ENCODE results near the gene CCDC154. TPM values are rescaled to one million over a fixed set of nuclear protein-coding genes. Genes with fewer than 3 reads are reported as not detected.

The CCDC154 gene
- total RNA-seq, 1 donor from 2014 or later: under 0.01 TPM

- DNase-seq (ENCODE audit: low read depth): peak; percentile 4
- no peak for FAIRE-seq
- Histone ChIP-seq H3K4me3 (ENCODE audit: low read depth, low read length) (no peak overlapping the region), H3K27me3 (ENCODE audit: control insufficient read depth, insufficient read depth, low read length) (no peaks in the 10 kb centered on the region), H3K36me3 (ENCODE audit: control insufficient read depth, insufficient read depth, low read length) (no peaks in the 10 kb centered on the region)
- TF ChIP-seq CTCF (IDR thresholded peaks at IDR 0.05; ENCODE audit: insufficient read depth, low read length, severe bottlenecking): no peak
These were observed 27.8 kb downstream of the CCDC154 start for GRCh38 chr16:1416521-1416941.

GRCh38 chr16:1414532-1415260, 29.7 kb downstream of the CCDC154 start, which contains the start of gene UNKL:
Gene UNKL (minus strand): TSS chr16:1414704. CDS start chr16:1414691, 13 bp downstream.
- FAIRE-seq (no peak), DNase-seq (ENCODE audit: low read depth) (no peak)
- peak within 1 kb of the TSS; percentile 88 for H3K4me3 ChIP-seq (ENCODE audit: low read depth, low read length)
- H3K36me3 ChIP-seq (ENCODE audit: control insufficient read depth, insufficient read depth, low read length): no peaks in the 10 kb centered on the region
- no peak for TF ChIP-seq CTCF (IDR thresholded peaks at IDR 0.05; ENCODE audit: insufficient read depth, low read length, severe bottlenecking)
- no peaks in the 10 kb centered on the region for H3K27me3 ChIP-seq (ENCODE audit: control insufficient read depth, insufficient read depth, low read length)

- Histone ChIP-seq H3K36me3 (ENCODE audit: control insufficient read depth, insufficient read depth, low read length) (no peaks in the 10 kb centered on the region), H3K27me3 (ENCODE audit: control insufficient read depth, insufficient read depth, low read length) (no peaks in the 10 kb centered on the region), H3K4me3 (ENCODE audit: low read depth, low read length) (peak overlapping the region; percentile 88)
- peak; percentile 10 for DNase-seq (ENCODE audit: low read depth)
- TF ChIP-seq CTCF (IDR thresholded peaks at IDR 0.05; ENCODE audit: insufficient read depth, low read length, severe bottlenecking): peak; percentile 66
- FAIRE-seq: no peak
These were observed 30.4 kb downstream of the CCDC154 start for GRCh38 chr16:1413684-1414531.

GRCh38 chr16:1412847-1413246, 31.5 kb downstream of the CCDC154 start:
- DNase-seq (ENCODE audit: low read depth) (no peak), FAIRE-seq (no peak)
- no peak overlapping the region for H3K4me3 ChIP-seq (ENCODE audit: low read depth, low read length)
- H3K27me3 ChIP-seq (ENCODE audit: control insufficient read depth, insufficient read depth, low read length): no peaks in the 10 kb centered on the region
- TF ChIP-seq CTCF (IDR thresholded peaks at IDR 0.05; ENCODE audit: insufficient read depth, low read length, severe bottlenecking): no peak
- H3K36me3 ChIP-seq (ENCODE audit: control insufficient read depth, insufficient read depth, low read length): no peaks in the 10 kb centered on the region

GRCh38 chr16:1408171-1408837, 36.1 kb downstream of the CCDC154 start:
- Histone ChIP-seq H3K27me3 (ENCODE audit: control insufficient read depth, insufficient read depth, low read length) (no peaks in the 10 kb centered on the region), H3K36me3 (ENCODE audit: control insufficient read depth, insufficient read depth, low read length) (peaks cover 1% of the 10 kb centered on the region), H3K4me3 (ENCODE audit: low read depth, low read length) (peak overlapping the region; percentile 50)
- peak; percentile 41 for DNase-seq (ENCODE audit: low read depth)
- no peak for TF ChIP-seq CTCF (IDR thresholded peaks at IDR 0.05; ENCODE audit: insufficient read depth, low read length, severe bottlenecking)
- no peak for FAIRE-seq

Data from bronchial epithelial cell (primary cell).